GM08714 (cell line): Measurements from ENCODE around the gene TEX11.
"Not testable (repeated sequence)": the region's sequence is repeated elsewhere in the genome, so short reads cannot be mapped to it uniquely, and the experiment has no call there.

Experiments used
- H3K4me3 ChIP-seq: fragments of 200-500 bp; sonication (Bioruptor generic); 2 replicates; pipeline ENCODE4 v1.5.1; 2014; ENCODE audit warnings: mild to moderate bottlenecking, low read length, inconsistent platforms
- ZNF274 ChIP-seq: IDR thresholded peaks from 2 replicates; pipeline ENCODE4 v1.6.1; 2012; ENCODE audit warnings: mild to moderate bottlenecking, low read depth, low read length

The TEX11 gene

DNA sequence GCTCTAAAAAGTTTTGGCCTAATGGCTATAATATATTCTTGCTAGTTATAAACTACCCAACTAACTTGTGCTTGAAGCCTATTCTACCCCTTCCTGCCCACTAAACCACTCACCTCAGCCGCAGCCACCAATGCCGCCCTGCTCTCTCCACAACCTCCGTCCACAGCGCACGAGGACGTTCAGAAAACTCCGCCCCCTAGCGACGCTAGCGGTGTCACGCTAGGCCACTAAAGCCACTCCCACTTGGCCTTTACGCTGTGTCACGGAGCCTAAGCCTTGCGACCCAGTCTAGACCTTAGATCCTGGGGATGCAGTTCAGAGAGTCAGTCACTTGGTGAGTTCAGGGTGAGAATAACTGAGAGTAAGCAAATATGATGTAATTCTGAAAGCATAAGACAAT, at the start of gene TEX11:
Gene TEX11, minus strand, starts transcription at position 171 of the 400 bp plus-strand sequence. CDS start 922 bp downstream, outside the sequence.
- no peak within 1 kb of the TSS for H3K4me3 ChIP-seq
- TF ChIP-seq ZNF274 = no peak

GRCh38 chrX:70954871-70955270, 46.4 kb upstream of the TEX11 start:
- no peak for TF ChIP-seq ZNF274
- H3K4me3 ChIP-seq = no peak overlapping the region

DNA sequence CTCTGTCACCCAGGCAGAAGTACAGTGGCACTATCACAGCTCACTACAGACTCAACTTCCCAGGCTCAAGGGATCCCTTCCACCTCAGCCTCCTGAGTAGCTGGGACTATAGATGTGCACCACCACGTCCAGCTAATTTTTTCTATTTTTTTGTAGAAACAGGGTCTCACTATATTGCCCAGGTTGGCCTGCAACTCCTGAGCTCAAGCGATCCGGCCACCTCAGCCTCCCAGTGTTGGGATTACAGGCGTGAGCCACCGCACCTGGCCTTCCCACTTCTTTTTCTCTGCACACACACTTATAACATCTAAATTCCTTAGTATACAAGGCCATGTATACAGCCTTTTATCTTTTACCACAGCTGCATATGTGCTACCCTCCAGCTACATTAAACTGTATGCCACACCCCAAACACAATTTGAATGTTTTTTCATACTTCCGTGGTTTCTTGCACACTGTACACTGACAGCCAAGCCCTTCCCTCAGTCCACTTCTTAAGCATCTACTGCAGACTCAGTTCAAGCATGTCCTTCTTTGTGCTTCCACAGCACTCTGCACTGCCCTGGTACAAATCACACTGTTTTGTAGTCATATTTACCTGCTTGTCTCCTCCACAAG, 15.9 kb upstream of the TEX11 start:
- TF ChIP-seq ZNF274 = no peak
- no peak overlapping the region for H3K4me3 ChIP-seq

- no peak for TF ChIP-seq ZNF274
- no peak overlapping the region for H3K4me3 ChIP-seq
Observed at GRCh38 chrX:70922774-70923473, 14.4 kb upstream of the TEX11 start.

GRCh38 chrX:70921709-70922352, 13.3 kb upstream of the TEX11 start:
- no peak for TF ChIP-seq ZNF274
- H3K4me3 ChIP-seq = no peak overlapping the region

- no peak for TF ChIP-seq ZNF274
- no peak overlapping the region for H3K4me3 ChIP-seq
Observed at GRCh38 chrX:70916754-70917153, 8.2 kb upstream of the TEX11 start.

- H3K4me3 ChIP-seq = no peak overlapping the region
- no peak for TF ChIP-seq ZNF274
Observed at GRCh38 chrX:70907900-70908299, 611 bp downstream of the TEX11 start.

DNA sequence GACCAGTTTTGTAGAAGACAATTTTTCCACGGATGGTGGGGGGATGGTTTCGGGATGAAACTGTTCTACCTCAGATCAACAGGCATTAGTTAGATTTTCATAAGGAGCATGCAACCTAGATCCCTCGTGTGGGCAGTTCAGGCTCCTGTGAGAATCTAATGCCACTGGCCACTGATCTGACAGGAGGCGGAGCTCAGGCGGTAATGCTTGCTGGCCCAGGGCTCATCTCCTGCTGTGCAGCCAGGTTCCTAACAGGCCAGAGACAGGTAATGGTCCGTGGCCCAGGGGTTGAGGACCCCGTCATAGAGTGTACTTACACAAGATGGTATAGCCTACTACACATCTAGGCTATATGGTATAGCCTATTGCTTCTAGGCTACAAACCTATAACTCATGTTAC, 7.0 kb downstream of the TEX11 start:
- no peak for TF ChIP-seq ZNF274
- no peak overlapping the region for H3K4me3 ChIP-seq

DNA sequence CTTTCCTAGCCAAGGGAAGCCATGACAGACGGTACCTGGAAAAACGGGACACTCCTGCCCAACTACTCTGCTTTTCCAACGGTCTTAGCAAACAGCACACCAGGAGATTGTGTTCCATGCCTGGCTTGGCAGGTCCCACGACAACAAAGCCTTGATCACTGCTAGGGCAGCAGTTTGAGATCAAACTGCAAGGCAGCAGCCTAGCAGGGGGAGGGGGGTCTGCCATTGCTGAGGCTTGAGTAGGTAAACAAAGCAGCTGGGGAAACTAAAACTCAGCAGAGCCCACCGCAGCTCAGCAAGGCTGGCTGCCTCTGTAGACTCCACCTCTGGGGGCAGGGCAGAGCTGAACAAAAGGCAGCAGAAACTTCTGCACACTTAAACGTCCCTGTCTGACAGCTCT, 18.1 kb downstream of the TEX11 start:
- not testable (repeated sequence) for H3K4me3 ChIP-seq

DNA sequence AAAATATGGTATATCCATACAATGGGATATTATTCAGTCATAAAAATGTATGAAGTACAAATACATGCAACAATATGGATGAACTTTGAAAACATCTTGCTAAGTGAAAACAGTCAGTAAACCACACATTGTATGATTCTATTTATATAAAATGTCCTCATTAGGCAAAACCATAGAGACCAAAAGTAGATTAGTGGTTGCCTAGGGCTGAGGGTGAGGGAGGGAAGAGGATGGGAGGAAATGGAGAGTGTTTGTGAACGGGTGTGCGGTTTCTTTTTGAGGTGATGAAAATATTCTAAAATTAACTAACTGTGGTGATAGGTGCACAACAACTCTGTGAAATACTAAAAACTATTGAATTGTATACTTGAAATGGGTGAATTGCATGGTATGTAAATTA, 29.6 kb downstream of the TEX11 start:
- TF ChIP-seq ZNF274 = no peak
- no peak overlapping the region for H3K4me3 ChIP-seq

GRCh38 chrX:70852294-70852693, 56.2 kb downstream of the TEX11 start:
- H3K4me3 ChIP-seq = no peak overlapping the region
- TF ChIP-seq ZNF274 = no peak

GRCh38 chrX:70844081-70844480, 64.4 kb downstream of the TEX11 start:
- not testable (repeated sequence) for H3K4me3 ChIP-seq

DNA sequence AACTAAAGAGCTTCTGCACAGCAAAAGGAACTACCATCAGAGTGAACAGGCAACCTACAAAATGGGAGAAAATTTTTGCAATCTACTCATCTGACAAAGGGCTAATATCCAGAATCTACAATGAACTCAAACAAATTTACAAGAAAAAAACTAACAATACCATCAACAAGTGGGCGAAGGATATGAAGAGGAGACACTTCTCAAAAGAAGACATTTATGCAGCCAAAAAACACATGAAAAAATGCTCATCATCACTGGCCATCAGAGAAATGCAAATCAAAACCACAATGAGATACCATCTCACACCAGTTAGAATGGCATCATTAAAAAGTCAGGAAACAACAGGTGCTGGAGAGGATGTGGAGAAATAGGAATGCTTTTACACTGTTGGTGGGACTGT, 64.9 kb downstream of the TEX11 start:
- not testable (repeated sequence) for H3K4me3 ChIP-seq

DNA sequence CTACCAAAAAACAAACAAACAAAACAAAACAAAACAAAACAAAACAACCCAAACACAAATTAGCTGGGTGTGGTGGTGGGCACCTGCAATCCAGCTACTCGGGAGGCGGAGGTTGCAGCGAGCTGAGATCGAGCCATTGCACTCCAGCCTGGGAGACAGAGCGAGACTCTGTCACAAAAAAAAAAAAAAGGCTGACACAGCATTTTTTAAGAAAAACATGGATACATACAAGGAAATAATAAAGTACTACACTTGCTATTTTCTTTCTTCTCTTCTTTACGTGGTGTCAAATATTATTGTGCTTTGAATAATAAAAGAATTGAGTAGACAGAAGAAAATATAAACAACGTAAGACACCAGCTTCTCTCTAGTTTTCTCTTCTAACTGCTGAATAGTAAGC, 73.9 kb downstream of the TEX11 start:
- no peak overlapping the region for H3K4me3 ChIP-seq
- no peak for TF ChIP-seq ZNF274

DNA sequence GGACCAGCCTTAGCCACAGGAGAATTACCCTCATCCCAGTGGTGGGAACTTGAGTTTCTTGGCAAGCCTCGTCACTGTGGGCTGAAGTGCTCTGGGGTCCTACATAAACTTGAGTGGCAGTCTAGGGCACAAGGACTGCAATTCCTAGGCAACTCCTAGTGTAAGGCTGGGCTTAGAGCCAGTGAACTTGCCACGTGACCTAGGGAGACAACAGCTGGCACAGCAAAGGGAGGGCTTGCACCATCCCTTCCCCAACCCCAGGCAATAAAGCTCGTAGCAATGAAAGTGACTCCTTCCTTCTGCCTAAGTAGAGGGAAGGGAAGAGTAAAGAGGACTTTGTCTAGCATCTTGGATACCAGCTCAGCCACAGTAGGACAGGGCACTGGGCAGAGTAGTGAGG, 81.8 kb downstream of the TEX11 start:
- no peak for TF ChIP-seq ZNF274
- no peak overlapping the region for H3K4me3 ChIP-seq
